GM19455 (cell line): ENCODE data around the gene PGM2.
"Not testable (repeated sequence)": the region's sequence is repeated elsewhere in the genome, so short reads cannot be mapped to it uniquely, and the experiment has no call there.

ENCODE experiments used
- ATAC-seq: cut with Tn5 transposase; IDR thresholded peaks from one replicate; pipeline ENCODE4 v1.9.1; 2021; ENCODE audit not compliant: unreplicated experiment

PGM2 gene

GRCh38 chr4:37816719-37817118 is 9.8 kb upstream of the PGM2 start:
- no peak for ATAC-seq

GRCh38 chr4:37818752-37819151 is 7.7 kb upstream of the PGM2 start:
- no peak for ATAC-seq

GRCh38 chr4:37820458-37820857 is 6.0 kb upstream of the PGM2 start:
- not testable (repeated sequence) for ATAC-seq

GRCh38 chr4:37821953-37822605 is 4.4 kb upstream of the PGM2 start:
- ATAC-seq: no peak

GRCh38 chr4:37825501-37825900 is 985 bp upstream of the PGM2 start:
- ATAC-seq: not testable (repeated sequence)

GRCh38 chr4:37825968-37826294 is 555 bp upstream of the PGM2 start:
- ATAC-seq: peak; percentile 5

GRCh38 chr4:37827030-37827685 is 672 bp downstream of the PGM2 start:
- ATAC-seq: peak; percentile 57

- ATAC-seq: no peak
Measured at GRCh38 chr4:37827802-37828321, 1.4 kb downstream of the PGM2 start.

GRCh38 chr4:37828843-37829242 is 2.4 kb downstream of the PGM2 start:
- ATAC-seq: no peak

- ATAC-seq: no peak
Measured at GRCh38 chr4:37830640-37831039, 4.2 kb downstream of the PGM2 start.

- ATAC-seq: no peak
Measured at GRCh38 chr4:37835031-37835430, 8.5 kb downstream of the PGM2 start.

- ATAC-seq: no peak
Measured at GRCh38 chr4:37835806-37836205, 9.3 kb downstream of the PGM2 start.

GRCh38 chr4:37836274-37836673 is 9.8 kb downstream of the PGM2 start:
- no peak for ATAC-seq

- ATAC-seq: no peak
Measured at GRCh38 chr4:37836838-37837440, 10.5 kb downstream of the PGM2 start.

- ATAC-seq: no peak
Measured at GRCh38 chr4:37837446-37837845, 11.0 kb downstream of the PGM2 start.

GRCh38 chr4:37839426-37839825 is 12.9 kb downstream of the PGM2 start:
- ATAC-seq: no peak

GRCh38 chr4:37844204-37844603 is 17.7 kb downstream of the PGM2 start:
- no peak for ATAC-seq

GRCh38 chr4:37845201-37845600 is 18.7 kb downstream of the PGM2 start:
- no peak for ATAC-seq

- ATAC-seq: no peak
Measured at GRCh38 chr4:37847311-37847884, 20.9 kb downstream of the PGM2 start.

- ATAC-seq: no peak
Measured at GRCh38 chr4:37852376-37852775, 25.9 kb downstream of the PGM2 start.

- no peak for ATAC-seq
Measured at GRCh38 chr4:37858112-37858511, 31.6 kb downstream of the PGM2 start.

- ATAC-seq: no peak
Measured at GRCh38 chr4:37858872-37859271, 32.4 kb downstream of the PGM2 start.
